H1 (cell line): ENCODE measurements around the gene RELCH. TPM values are rescaled to one million over a fixed set of nuclear protein-coding genes. Genes with fewer than 3 reads are reported as not detected.

ENCODE experiments used
- CTCF ChIA-PET: fragments of 300-600 bp; sonication (Branson Sonifier 250); formaldehyde crosslinking; loops from one replicate; lab custom pipeline; 2021; ENCODE audit not compliant: partially characterized antibody; lab: Charles Lee
- POLR2A ChIA-PET: fragments of 300-600 bp; sonication (Branson Sonifier 250); formaldehyde crosslinking; loops from one replicate; lab custom pipeline; 2021; ENCODE audit warnings: inconsistent platforms; ENCODE audit not compliant: partially characterized antibody; lab: Charles Lee
- DNase-seq, 2 experiments: peaks; one replicate each; pipeline versions ENCODE4 v3.0.0 to v3.0.0-alpha.2; 2010 to 2022; ENCODE audit warnings: low spot score in 2 of 2, low read depth in 1 of 2, mixed read lengths in 1 of 2
- FAIRE-seq: peaks from 2 replicates; lab custom pipeline; 2011; peaks lifted over from hg19 to GRCh38; lab: Jason Lieb, UNC
- H2AFZ ChIP-seq: 2 replicates; pipeline ENCODE4 v1.8.1; 2012; ENCODE audit warnings: low read length, inconsistent platforms
- H2AK5ac ChIP-seq: 2 replicates; pipeline ENCODE4 v1.6.1; 2013; ENCODE audit warnings: low read depth, low read length
- H2BK120ac ChIP-seq: replicated peaks from 2 replicates; pipeline ENCODE3; 2013; ENCODE audit warnings: low read depth, low read length, inconsistent platforms
- H2BK12ac ChIP-seq: 2 replicates; pipeline ENCODE4 v1.6.1; 2013; ENCODE audit warnings: low read depth, low read length
- H2BK15ac ChIP-seq: 2 replicates; pipeline ENCODE4 v1.6.1; 2013; ENCODE audit warnings: low read length
- H2BK20ac ChIP-seq: 2 replicates; pipeline ENCODE4 v1.6.1; 2013; ENCODE audit warnings: low read length
- H2BK5ac ChIP-seq: 2 replicates; pipeline ENCODE4 v1.6.1; 2013; ENCODE audit warnings: low read depth, low read length
- H3K14ac ChIP-seq: 2 replicates; pipeline ENCODE4 v1.6.1; 2013; ENCODE audit warnings: inconsistent platforms; ENCODE audit not compliant: insufficient read length
- H3K18ac ChIP-seq: 2 replicates; pipeline ENCODE4 v1.6.1; 2013; ENCODE audit warnings: low read length; ENCODE audit errors: extremely low read depth
- H3K23ac ChIP-seq: 2 replicates; pipeline ENCODE4 v1.6.1; 2013; ENCODE audit warnings: inconsistent platforms; ENCODE audit not compliant: insufficient read length
- H3K23me2 ChIP-seq: 2 replicates; pipeline ENCODE4 v1.6.1; 2013; ENCODE audit warnings: low read depth, low read length
- H3K27ac ChIP-seq: 2 replicates; pipeline ENCODE4 v1.6.1; 2011; ENCODE audit warnings: low read depth, low read length, inconsistent platforms
- H3K27me3 ChIP-seq, 4 experiments: replicated peaks in 1 of 4; 1 replicate in 1 of 4; 2 replicates in 3 of 4; pipeline versions ENCODE4 v1.6.1 to v1.8.1; 2011 to 2013; ENCODE audit warnings: low read length in 3 of 4, mild to moderate bottlenecking in 3 of 4, inconsistent platforms in 2 of 4, mixed read lengths in 2 of 4, moderate library complexity in 1 of 4; ENCODE audit not compliant: control insufficient read depth in 3 of 4, insufficient read depth in 3 of 4; ENCODE audit errors: extremely low read depth in 1 of 4
- H3K36me3 ChIP-seq, 4 experiments: 2 replicates each; pipeline versions ENCODE4 v1.6.1 to v1.8.1; 2011 to 2013; ENCODE audit warnings: mild to moderate bottlenecking in 4 of 4, low read length in 3 of 4, moderate library complexity in 2 of 4, control low read depth in 1 of 4, inconsistent platforms in 1 of 4; ENCODE audit not compliant: insufficient read depth in 4 of 4, control insufficient read depth in 2 of 4
- H3K4ac ChIP-seq: replicated peaks from 2 replicates; pipeline ENCODE3; 2013; ENCODE audit warnings: low read length, low read depth, mixed read lengths, inconsistent platforms; ENCODE audit not compliant: insufficient read length
- H3K4me1 ChIP-seq, 4 experiments: replicated peaks in 1 of 4; 1 replicate in 1 of 4; 2 replicates in 3 of 4; pipeline versions ENCODE4 v1.6.1 to v1.8.1; 2011 to 2013; ENCODE audit warnings: low read length in 3 of 4, inconsistent platforms in 2 of 4, mixed read lengths in 1 of 4; ENCODE audit not compliant: insufficient read depth in 4 of 4, control insufficient read depth in 3 of 4
- H3K4me2 ChIP-seq, 2 experiments: 2 replicates each; pipeline versions ENCODE4 v1.6.1 to v1.8.1; 2011 to 2013; ENCODE audit warnings: low read depth in 2 of 2, low read length in 2 of 2, control low read depth in 1 of 2, inconsistent platforms in 1 of 2, mild to moderate bottlenecking in 1 of 2; ENCODE audit not compliant: insufficient read depth in 1 of 2
- H3K4me3 ChIP-seq, 4 experiments: fragments of 200-600, 300-600 bp in 1 of 4; sonication (generic), shearing (Covaris generic), sonication (Bioruptor Twin) in 1 of 4; 2 replicates each; pipeline versions ENCODE4 v1.5.1 to v1.8.1; 2011 to 2016; ENCODE audit warnings: low read length in 4 of 4, low read depth in 3 of 4, control low read depth in 2 of 4, inconsistent platforms in 2 of 4, mild to moderate bottlenecking in 2 of 4, mixed read lengths in 1 of 4, moderate library complexity in 1 of 4; ENCODE audit not compliant: insufficient read depth in 2 of 4; ENCODE audit errors: extremely low read depth in 1 of 4
- H3K56ac ChIP-seq: replicated peaks from 2 replicates; pipeline ENCODE3; 2013; ENCODE audit warnings: low read depth, mild to moderate bottlenecking, mixed read lengths, low read length, inconsistent platforms; ENCODE audit not compliant: insufficient read length
- H3K79me1 ChIP-seq: 2 replicates; pipeline ENCODE4 v1.6.1; 2013; ENCODE audit warnings: low read depth, low read length, control low read depth
- H3K79me2 ChIP-seq, 2 experiments: 2 replicates each; pipeline versions ENCODE4 v1.6.1 to v1.8.1; 2012 to 2013; ENCODE audit warnings: low read length in 2 of 2, mild to moderate bottlenecking in 2 of 2, inconsistent platforms in 1 of 2; ENCODE audit not compliant: insufficient read depth in 2 of 2, control insufficient read depth in 1 of 2
- H3K9ac ChIP-seq, 4 experiments: replicated peaks in 1 of 4; 1 replicate in 1 of 4; 2 replicates in 3 of 4; pipeline versions ENCODE4 v1.6.1 to v1.8.1; 2011 to 2013; ENCODE audit warnings: low read depth in 3 of 4, low read length in 3 of 4, control low read depth in 2 of 4, mild to moderate bottlenecking in 2 of 4, moderate library complexity in 2 of 4, inconsistent platforms in 1 of 4; ENCODE audit errors: extremely low read depth in 1 of 4
- H3K9me3 ChIP-seq, 2 experiments: 2 replicates each; pipeline versions ENCODE4 v1.6.1 to v1.8.1; 2012 to 2013; ENCODE audit warnings: mild to moderate bottlenecking in 2 of 2, moderate library complexity in 2 of 2, control low read depth in 1 of 2, inconsistent platforms in 1 of 2, low read depth in 1 of 2, low read length in 1 of 2, mixed read lengths in 1 of 2; ENCODE audit not compliant: insufficient read depth in 2 of 2
- H4K20me1 ChIP-seq, 2 experiments: replicated peaks in 1 of 2; 2 replicates each; pipeline versions ENCODE3 to v1.8.1; 2011 to 2013; ENCODE audit warnings: inconsistent platforms in 2 of 2, low read length in 2 of 2, mild to moderate bottlenecking in 1 of 2; ENCODE audit not compliant: insufficient read depth in 2 of 2, control insufficient read depth in 1 of 2
- H4K5ac ChIP-seq: 2 replicates; pipeline ENCODE4 v1.6.1; 2013; ENCODE audit warnings: low read length, low read depth, mixed read lengths, inconsistent platforms; ENCODE audit not compliant: insufficient read length
- H4K8ac ChIP-seq: 2 replicates; pipeline ENCODE4 v1.8.0; 2013; ENCODE audit warnings: mild to moderate bottlenecking, moderate library complexity, low read length, inconsistent platforms; ENCODE audit not compliant: insufficient read depth; ENCODE audit errors: extremely low read depth
- H4K91ac ChIP-seq: replicated peaks from 2 replicates; pipeline ENCODE3; 2013; ENCODE audit warnings: low read length, mixed read lengths, inconsistent platforms; ENCODE audit not compliant: insufficient read length
- CHD1 ChIP-seq: IDR thresholded peaks from 2 replicates; pipeline ENCODE4 v1.6.1; 2012; ENCODE audit warnings: low read depth, low read length, improper control_type of control experiment
- CREB1 ChIP-seq: IDR thresholded peaks from 2 replicates; pipeline ENCODE4 v1.6.1; 2012; ENCODE audit warnings: inconsistent platforms
- E2F6 ChIP-seq: IDR thresholded peaks from 2 replicates; pipeline ENCODE4 v1.6.1; 2012; ENCODE audit warnings: inconsistent platforms
- EGR1 ChIP-seq: IDR thresholded peaks from 2 replicates; pipeline ENCODE4 v1.6.1; 2011; ENCODE audit warnings: low read depth, low read length, borderline replicate concordance
- GABPA ChIP-seq: IDR thresholded peaks from 2 replicates; pipeline ENCODE4 v1.6.1; 2011; ENCODE audit warnings: mild to moderate bottlenecking, low read length, moderate library complexity, borderline replicate concordance; ENCODE audit not compliant: insufficient read depth
- RNF2 ChIP-seq: fragments of 200-900, 300-1000 bp; sonication (generic); IDR thresholded peaks from 2 replicates; pipeline ENCODE4 v1.7.1; 2016; ENCODE audit warnings: borderline replicate concordance, low read depth, mild to moderate bottlenecking, antibody characterized with exemption, low read length; ENCODE audit not compliant: poor library complexity, severe bottlenecking; ENCODE audit errors: missing control alignments
- SP1 ChIP-seq: IDR thresholded peaks from 2 replicates; pipeline ENCODE4 v1.6.1; 2011; ENCODE audit warnings: low read depth, low read length
- SP2 ChIP-seq: IDR thresholded peaks from 2 replicates; pipeline ENCODE4 v1.6.1; 2012; ENCODE audit warnings: mild to moderate bottlenecking, low read length, inconsistent platforms
- TBP ChIP-seq: IDR thresholded peaks from 2 replicates; pipeline ENCODE4 v1.6.1; 2011; ENCODE audit warnings: low read depth, low read length, improper control_type of control experiment
- YY1 ChIP-seq: IDR thresholded peaks from 2 replicates; pipeline ENCODE4 v1.6.1; 2011; ENCODE audit warnings: low read depth, mild to moderate bottlenecking, low read length
- WGBS, 2 experiments: shearing (Covaris generic) in 1 of 2; methylation state at CpG; one replicate each; pipeline versions ENCODE4 v1.1.6 to v1.1.7; 2013 to 2015; ENCODE audit warnings: low lambda C conversion rate in 2 of 2, mixed read lengths in 2 of 2, inconsistent platforms in 1 of 2, low coverage in 1 of 2, missing lambda C conversion rate in 1 of 2; ENCODE audit not compliant: insufficient replicate concordance in 2 of 2, insufficient coverage in 1 of 2, insufficient read length in 1 of 2; ENCODE audit errors: extremely low coverage in 1 of 2, missing lambda C conversion rate in 1 of 2; 5-methylcytosine and 5-hydroxymethylcytosine counted together
- polyA plus RNA-seq, 7 experiments: library from polyadenylated mRNA; depleted of rRNA in 3 of 7; stranded (reverse) in 5 of 7; unstranded in 2 of 7; fragments of >200 nt in 5 of 7; fragments of 200-250 nt in 2 of 7; gene quantifications; 1 replicate in 5 of 7; 2 replicates in 1 of 7; 4 replicates in 1 of 7; pipeline versions ENCODE4 v1.2.1 to v1.2.3, GENCODE V29; 2011 to 2013; ENCODE audit warnings: missing spikeins in 2 of 7, mixed read lengths in 2 of 7
- total RNA-seq: library from RNA; stranded (reverse); fragmentation: NEBNext Ultra II Directional; extraction: Animal tissue kit (Norgen Biotek cat#: 25700); gene quantifications from 2 replicates; pipeline ENCODE4 v1.2.1, GENCODE V29; 2021

Gene RELCH
- total and polyA plus RNA-seq, 2 of the 8 experiments (the other 6 are each of a cell fraction or from before 2014, with no cell fraction given) = 7.3 to 26.9 TPM

GRCh38 chr18:62200121-62200914 lies 13.3 kb downstream of the RELCH start:
- H3K18ac ChIP-seq = no peak overlapping the region
- H2BK5ac ChIP-seq = no peak overlapping the region
- no peaks in the 10 kb centered on the region for H3K27me3 ChIP-seq
- H3K79me2 ChIP-seq = peaks cover 5 to 92% of the 10 kb centered on the region in 2 experiments; a peak in 3 of 4 replicates
- no peaks in the 10 kb centered on the region for H3K4me1 ChIP-seq
- H3K4me3 ChIP-seq = no peak overlapping the region
- H3K56ac ChIP-seq = no peak overlapping the region
- H3K4me2 ChIP-seq = no peak overlapping the region
- H4K91ac ChIP-seq = no peak overlapping the region
- H2AK5ac ChIP-seq = no peak overlapping the region
- no peak overlapping the region for H2BK20ac ChIP-seq
- no peak overlapping the region for H3K27ac ChIP-seq
- H4K5ac ChIP-seq = no peak overlapping the region
- no peak overlapping the region for H2AFZ ChIP-seq
- H3K23ac ChIP-seq = no peak overlapping the region
- H3K4ac ChIP-seq = no peak overlapping the region
- H2BK12ac ChIP-seq = no peak overlapping the region
- no peak overlapping the region for H2BK15ac ChIP-seq
- H3K23me2 ChIP-seq = no peaks in the 10 kb centered on the region
- H2BK120ac ChIP-seq = no peak overlapping the region
- 99% methylated on average over 3 of the region's 3 CpGs; no CpG with 5 or more reads in 1 of the 2 experiments for WGBS, 2 experiments
- ChIA-PET CTCF (interaction anchor here (0.7 to 1.5 kb wide), 4 partner anchors 17 to 49 kb away, joined by 3 to 5 read pairs (median 4); no protein-coding TSS in a partner anchor), POLR2A (interaction anchor here (0.7 to 1.6 kb wide), 2 partner anchors 8 to 13 kb away, joined by 8 to 9 read pairs; partner anchors contain the start of genes PIGN and RELCH)
- H3K36me3 ChIP-seq = no peaks in the 10 kb centered on the region
- H4K8ac ChIP-seq = no peak overlapping the region
- H3K9me3 ChIP-seq = no peaks in the 10 kb centered on the region
- peaks cover 0 to 3% of the 10 kb centered on the region in 2 experiments for H4K20me1 ChIP-seq
- H3K79me1 ChIP-seq = peaks cover 2% of the 10 kb centered on the region; the same call in 1 of the 2 replicates
- H3K9ac ChIP-seq = no peak overlapping the region
- DNase-seq (no peak), FAIRE-seq (no peak)
- H3K14ac ChIP-seq = no peak overlapping the region
- TF ChIP-seq RNF2 (no peak), E2F6 (no peak), EGR1 (no peak), CREB1 (no peak), GABPA (no peak), TBP (no peak), CHD1 (no peak), SP2 (no peak), YY1 (no peak), SP1 (no peak)
